Measurements from ENCODE around the gene YWHAE.

Gene YWHAE

DNA sequence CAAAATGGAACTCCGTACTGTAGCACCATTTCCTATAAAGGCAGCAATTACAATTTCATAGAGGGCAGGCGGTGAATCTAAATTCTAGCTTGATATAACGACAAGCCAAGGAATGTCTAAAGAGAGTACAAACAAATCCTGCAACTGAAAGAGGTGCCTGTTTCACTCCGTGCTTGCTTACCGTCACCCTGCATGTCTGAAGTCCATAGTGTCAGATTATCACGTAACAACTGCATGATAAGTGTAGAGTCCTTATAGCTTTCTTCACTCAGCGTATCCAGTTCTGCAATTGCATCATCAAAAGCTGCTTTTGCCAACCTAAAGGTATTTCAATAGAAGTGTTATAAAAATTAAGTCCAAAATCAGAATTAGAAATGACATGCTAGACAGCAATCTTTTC, 46.0 kb downstream of the YWHAE start:
- TF ChIP-seq ZFX (IDR thresholded peaks at IDR 0.05; ENCODE audit: borderline replicate concordance), result no peak
- TF ChIP-seq CTCF (IDR thresholded peaks at IDR 0.05), result no peak
- no peak overlapping the region for H3K27ac ChIP-seq

GRCh38 chr17:1352530-1352929, 47.5 kb downstream of the YWHAE start:
- 0 out of 2 replicates have a peak overlapping the region, but pooled peaks have one; percentile 4 for H3K27ac ChIP-seq

- TF ChIP-seq ZFX (IDR thresholded peaks at IDR 0.05; ENCODE audit: borderline replicate concordance) (no peak), CTCF (IDR thresholded peaks at IDR 0.05) (no peak)
Measured at GRCh38 chr17:1351971-1352370, 48.1 kb downstream of the YWHAE start.

GRCh38 chr17:1351275-1351674, 48.7 kb downstream of the YWHAE start:
- no peak overlapping the region for H3K27ac ChIP-seq

More at GRCh38 chr17:1351971-1352370, 48.1 kb downstream of the YWHAE start:
- H3K27ac ChIP-seq, result 0 out of 2 replicates have a peak overlapping the region, but pooled peaks have one; percentile 4

DNA sequence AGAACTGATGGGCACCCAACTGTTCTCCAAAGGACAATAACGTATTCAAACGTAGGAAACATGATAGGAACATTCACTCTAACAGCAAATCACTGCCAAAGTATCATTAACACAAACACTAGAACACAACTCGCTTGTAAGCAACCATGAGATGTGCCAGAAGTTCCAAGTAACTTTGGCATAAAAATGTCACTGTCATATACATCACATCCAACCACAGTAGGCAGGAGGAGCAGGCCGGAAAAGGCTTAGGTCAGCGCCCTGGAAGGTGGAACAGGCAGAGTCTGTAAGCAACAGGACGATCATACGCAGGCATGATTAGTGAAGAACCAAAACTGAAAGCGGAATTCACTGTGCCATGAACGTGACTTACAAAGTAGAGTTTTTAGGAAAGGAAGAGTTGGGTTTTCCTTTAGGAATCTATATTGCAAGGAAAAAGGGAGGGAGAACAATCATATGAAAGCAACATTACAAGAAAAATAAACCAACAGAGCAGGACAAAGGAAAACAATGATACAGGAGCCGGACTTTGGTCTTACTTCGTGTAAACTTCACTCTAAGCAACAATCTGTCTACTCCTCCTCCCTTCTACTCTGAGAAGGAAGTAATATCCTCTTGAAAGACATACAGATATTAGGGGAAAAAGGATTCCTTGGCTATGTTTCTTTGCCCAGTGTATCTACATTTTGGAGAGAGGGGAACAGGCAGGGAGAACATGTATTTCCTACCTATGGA, 52.3 kb downstream of the YWHAE start:
- H3K27ac ChIP-seq, result peak overlapping the region; percentile 75
- no peak for TF ChIP-seq CTCF (IDR thresholded peaks at IDR 0.05)

More at GRCh38 chr17:1351275-1351674, 48.7 kb downstream of the YWHAE start:
- TF ChIP-seq ZFX (IDR thresholded peaks at IDR 0.05; ENCODE audit: borderline replicate concordance) (no peak), CTCF (IDR thresholded peaks at IDR 0.05) (no peak)

- no peak overlapping the region for H3K27ac ChIP-seq
- TF ChIP-seq CTCF (IDR thresholded peaks at IDR 0.05), result no peak
- no peak for TF ChIP-seq ZFX (IDR thresholded peaks at IDR 0.05; ENCODE audit: borderline replicate concordance)
Measured at GRCh38 chr17:1344521-1344920, 55.5 kb downstream of the YWHAE start.

DNA sequence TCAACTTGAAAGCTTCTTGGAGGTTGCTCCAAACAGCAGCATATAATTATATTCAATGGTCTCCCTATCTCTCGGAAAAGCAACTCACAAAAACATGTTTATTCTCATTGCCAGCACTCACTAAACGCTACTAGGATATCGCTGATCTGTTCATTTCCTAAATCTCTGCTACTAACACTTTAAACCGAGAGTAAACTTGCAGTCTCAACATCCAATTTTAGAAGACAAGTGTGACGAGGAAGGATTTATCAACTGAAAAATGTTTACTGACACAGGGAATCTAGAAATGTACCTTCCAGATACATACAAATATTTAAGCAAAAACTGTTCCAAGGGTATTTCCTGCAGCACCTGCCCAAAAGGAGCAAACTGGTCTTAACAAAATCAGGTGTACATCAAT, 56.5 kb downstream of the YWHAE start:
- TF ChIP-seq CTCF (IDR thresholded peaks at IDR 0.05), result no peak
- TF ChIP-seq ZFX (IDR thresholded peaks at IDR 0.05; ENCODE audit: borderline replicate concordance), result no peak
- no peak overlapping the region for H3K27ac ChIP-seq

DNA sequence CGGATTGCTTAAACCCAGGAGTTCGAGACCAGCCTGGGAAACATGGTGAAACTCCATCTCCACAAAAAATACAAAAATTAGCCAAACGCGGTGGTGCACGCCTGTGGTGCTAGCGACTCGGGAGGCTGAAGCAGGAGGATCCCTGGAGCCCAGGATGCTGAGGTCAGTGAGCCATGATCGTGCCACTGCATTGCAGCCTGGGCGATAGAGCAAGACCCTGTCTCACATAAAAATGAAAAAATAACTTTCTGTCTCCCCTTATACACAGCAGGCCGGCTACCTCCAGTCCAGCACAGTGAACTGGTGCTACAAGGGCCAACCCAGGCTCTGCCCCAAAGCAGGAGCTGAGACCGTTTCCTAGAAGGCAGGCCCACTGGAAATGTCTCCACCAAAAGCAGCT, 59.7 kb downstream of the YWHAE start:
- no peak for TF ChIP-seq ZFX (IDR thresholded peaks at IDR 0.05; ENCODE audit: borderline replicate concordance)
- TF ChIP-seq CTCF (IDR thresholded peaks at IDR 0.05), result no peak
- no peak overlapping the region for H3K27ac ChIP-seq
